ENCODE data around the gene SLC13A2.
"Not testable (repeated sequence)": the region's sequence is repeated elsewhere in the genome, so short reads cannot be mapped to it uniquely, and the experiment has no call there.

Gene SLC13A2

DNA sequence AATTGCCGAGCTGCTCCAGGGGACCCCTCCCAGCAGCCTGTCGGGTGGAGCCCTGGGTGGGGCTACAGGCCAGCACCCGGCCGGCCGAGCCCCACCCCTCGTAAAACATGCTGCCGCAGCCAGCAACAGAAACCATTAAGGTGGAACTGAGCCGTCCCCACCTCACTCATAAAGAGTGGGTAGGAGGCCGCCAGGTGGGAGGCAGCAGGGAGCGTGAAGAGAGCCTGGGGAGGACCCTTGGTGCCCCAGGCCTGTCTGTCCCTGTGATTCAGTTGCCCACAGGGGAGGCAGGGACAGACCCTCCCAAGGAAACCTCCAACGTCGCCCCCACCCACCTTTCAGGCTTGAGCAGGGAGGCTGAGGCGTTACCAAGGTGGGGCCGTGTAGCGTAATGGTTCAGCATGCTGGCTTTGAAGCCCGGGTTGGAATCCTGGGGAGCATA is 41.1 kb downstream of the SLC13A2 start:
- Histone ChIP-seq H3K9me3 (ENCODE audit: control insufficient read depth, insufficient read depth, low read length) (peaks cover 1% of the 10 kb centered on the region; the same call in 1 of the 2 replicates), H3K36me3 (ENCODE audit: control insufficient read depth, insufficient read depth, low read length) (no peaks in the 10 kb centered on the region), H3K27me3 (ENCODE audit: control insufficient read depth, insufficient read depth, low read length) (no peaks in the 10 kb centered on the region), H3K4me3 (ENCODE audit: low read length) (no peak overlapping the region), H3K4me1 (ENCODE audit: control insufficient read depth, insufficient read depth, low read length) (no peaks in the 10 kb centered on the region), H3K27ac (ENCODE audit: low read length) (no peak overlapping the region)
- no peak for DNase-seq (ENCODE audit: low read depth, low spot score)
- no CpG with 5 or more reads among the region's 16 CpGs for WGBS (ENCODE audit: insufficient coverage, insufficient read length)

DNA sequence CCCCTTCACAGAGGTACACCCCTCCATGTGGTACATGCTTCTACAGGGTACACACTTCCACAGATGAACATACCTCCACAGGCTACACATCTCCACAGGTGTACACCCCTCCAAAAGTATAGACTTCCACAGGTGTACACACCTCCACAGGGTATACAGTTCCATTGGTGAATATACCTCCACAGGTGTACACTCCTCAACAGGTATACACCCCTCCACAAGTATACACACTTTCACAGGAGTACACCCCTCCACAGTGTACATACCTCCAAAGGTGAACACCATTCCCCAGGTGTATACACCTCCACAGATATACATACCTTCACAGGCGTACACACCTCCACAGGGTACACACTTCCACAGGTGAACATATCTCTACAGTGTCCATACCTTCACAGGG is 42.1 kb downstream of the SLC13A2 start:
- no peaks in the 10 kb centered on the region for H3K36me3 ChIP-seq (ENCODE audit: control insufficient read depth, insufficient read depth, low read length)

DNA sequence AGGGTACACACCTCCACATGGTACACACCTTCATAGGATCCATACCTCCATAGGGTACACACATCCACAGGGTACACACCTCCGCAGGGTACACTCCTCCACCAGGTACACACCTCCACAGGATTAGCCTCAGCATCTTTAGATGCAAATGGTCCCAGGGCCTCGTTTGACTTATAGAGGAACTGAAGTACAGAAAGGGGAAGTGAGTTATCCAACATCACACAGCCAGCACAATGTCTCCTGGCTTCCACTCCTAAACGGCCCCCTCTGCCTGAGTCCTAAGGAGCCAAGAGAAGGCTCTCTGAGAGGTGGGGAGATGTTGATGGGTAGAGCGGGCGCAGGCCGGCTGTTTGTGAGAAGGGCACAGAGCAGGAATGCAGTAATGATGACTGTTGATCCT is 44.7 kb downstream of the SLC13A2 start:
- Histone ChIP-seq H3K36me3 (ENCODE audit: control insufficient read depth, insufficient read depth, low read length) (no peaks in the 10 kb centered on the region; the same call in 1 of the 2 replicates), H3K27ac (ENCODE audit: low read length) (no peak overlapping the region), H3K4me1 (ENCODE audit: control insufficient read depth, insufficient read depth, low read length) (0 out of 2 replicates have a peak, but pooled peaks cover 1% of the 10 kb centered on the region), H3K9me3 (ENCODE audit: control insufficient read depth, insufficient read depth, low read length) (peaks cover 1% of the 10 kb centered on the region; the same call in 1 of the 2 replicates), H3K4me3 (ENCODE audit: low read length) (no peak overlapping the region), H3K27me3 (ENCODE audit: control insufficient read depth, insufficient read depth, low read length) (no peaks in the 10 kb centered on the region)
- no peak for DNase-seq (ENCODE audit: low read depth, low spot score)
- no CpG with 5 or more reads among the region's 6 CpGs for WGBS (ENCODE audit: insufficient coverage, insufficient read length)

More for the DNA sequence above, 42.1 kb downstream of the SLC13A2 start:
- WGBS (ENCODE audit: insufficient coverage, insufficient read length) = no CpG with 5 or more reads among the region's 1 CpG
- Histone ChIP-seq H3K4me1 (ENCODE audit: control insufficient read depth, insufficient read depth, low read length) (no peaks in the 10 kb centered on the region), H3K27me3 (ENCODE audit: control insufficient read depth, insufficient read depth, low read length) (no peaks in the 10 kb centered on the region), H3K9me3 (ENCODE audit: control insufficient read depth, insufficient read depth, low read length) (peaks cover 1% of the 10 kb centered on the region; the same call in 1 of the 2 replicates), H3K27ac (ENCODE audit: low read length) (no peak overlapping the region), H3K4me3 (ENCODE audit: low read length) (no peak overlapping the region)
- DNase-seq (ENCODE audit: low read depth, low spot score) = no peak

DNA sequence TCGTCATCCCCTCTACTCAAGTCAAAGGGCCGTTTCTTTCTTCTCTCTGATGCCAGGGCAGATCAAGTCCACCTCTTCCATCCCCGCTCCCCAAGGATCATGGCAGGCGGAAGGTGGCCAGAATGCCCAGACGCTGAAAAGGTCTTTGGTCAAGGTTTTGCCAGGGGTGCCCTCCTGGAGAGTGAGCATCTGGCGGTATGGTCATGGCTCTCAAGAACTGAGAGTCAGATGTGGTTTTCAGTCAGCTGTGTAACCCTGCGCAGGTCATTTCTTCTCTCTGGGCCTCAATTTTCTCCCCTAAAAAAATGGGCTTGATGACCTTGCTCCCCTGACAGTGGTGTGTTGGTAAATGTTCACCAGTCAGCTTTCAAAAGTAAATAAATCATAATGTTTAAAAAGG is 45.1 kb downstream of the SLC13A2 start:
- DNase-seq (ENCODE audit: low read depth, low spot score) = no peak
- no peak overlapping the region for H3K4me3 ChIP-seq (ENCODE audit: low read length)
- WGBS (ENCODE audit: insufficient coverage, insufficient read length) = no CpG with 5 or more reads among the region's 7 CpGs
- H3K36me3 ChIP-seq (ENCODE audit: control insufficient read depth, insufficient read depth, low read length) = no peaks in the 10 kb centered on the region; the same call in 1 of the 2 replicates
- peaks cover 1% of the 10 kb centered on the region; the same call in 1 of the 2 replicates for H3K9me3 ChIP-seq (ENCODE audit: control insufficient read depth, insufficient read depth, low read length)
- 0 out of 2 replicates have a peak, but pooled peaks cover 1% of the 10 kb centered on the region for H3K4me1 ChIP-seq (ENCODE audit: control insufficient read depth, insufficient read depth, low read length)
- no peak overlapping the region for H3K27ac ChIP-seq (ENCODE audit: low read length)
- no peaks in the 10 kb centered on the region for H3K27me3 ChIP-seq (ENCODE audit: control insufficient read depth, insufficient read depth, low read length)

DNA sequence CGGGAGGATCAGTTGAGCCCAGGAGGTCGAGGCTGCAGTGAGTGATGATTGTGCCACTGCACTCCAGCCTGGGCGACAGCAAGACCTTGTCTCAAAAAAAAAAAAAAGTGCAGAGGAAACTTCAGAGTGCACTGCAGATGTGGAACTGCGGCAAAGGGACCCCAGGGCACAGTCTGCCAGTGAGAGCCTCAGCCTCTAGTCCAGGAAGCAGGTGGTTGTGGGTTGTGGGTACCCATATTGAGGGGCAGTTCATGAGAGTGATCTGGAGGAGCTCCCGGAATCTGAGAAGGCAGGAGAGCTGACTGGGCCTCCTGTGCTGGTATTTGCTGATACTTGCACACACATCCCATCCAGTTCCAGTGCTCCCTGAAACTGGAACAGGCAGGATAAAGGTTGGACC is 45.8 kb downstream of the SLC13A2 start:
- no peaks in the 10 kb centered on the region; the same call in 1 of the 2 replicates for H3K36me3 ChIP-seq (ENCODE audit: control insufficient read depth, insufficient read depth, low read length)
- no peaks in the 10 kb centered on the region for H3K27me3 ChIP-seq (ENCODE audit: control insufficient read depth, insufficient read depth, low read length)
- no CpG with 5 or more reads among the region's 5 CpGs for WGBS (ENCODE audit: insufficient coverage, insufficient read length)

DNA sequence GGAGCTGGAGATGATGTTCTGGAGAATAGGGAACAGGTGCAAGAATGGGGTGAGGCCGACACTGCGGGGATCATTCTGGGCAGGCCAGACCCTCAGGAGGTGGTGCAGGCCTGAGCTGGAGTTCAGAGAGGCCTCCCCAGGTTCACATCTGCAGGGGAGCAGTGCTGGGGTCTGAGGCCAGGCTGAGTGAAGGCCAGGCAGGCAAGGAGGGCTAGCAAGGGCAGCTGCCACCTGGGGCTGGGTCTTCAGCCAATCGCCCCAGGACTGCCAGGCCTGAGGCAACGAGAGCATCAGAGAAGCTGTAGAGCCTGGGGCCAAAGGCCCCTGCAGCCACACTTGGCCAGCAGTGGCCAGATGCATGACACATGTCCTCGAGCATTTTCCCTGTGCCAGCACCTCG is 47.2 kb downstream of the SLC13A2 start:
- H3K4me1 ChIP-seq (ENCODE audit: control insufficient read depth, insufficient read depth, low read length) = 0 out of 2 replicates have a peak, but pooled peaks cover 1% of the 10 kb centered on the region
- peaks cover under 1% of the 10 kb centered on the region; the same call in 1 of the 2 replicates for H3K9me3 ChIP-seq (ENCODE audit: control insufficient read depth, insufficient read depth, low read length)
- DNase-seq (ENCODE audit: low read depth, low spot score) = no peak
- H3K4me3 ChIP-seq (ENCODE audit: low read length) = no peak overlapping the region
- no CpG with 5 or more reads among the region's 6 CpGs for WGBS (ENCODE audit: insufficient coverage, insufficient read length)
- H3K27me3 ChIP-seq (ENCODE audit: control insufficient read depth, insufficient read depth, low read length) = no peaks in the 10 kb centered on the region
- H3K27ac ChIP-seq (ENCODE audit: low read length) = no peak overlapping the region
- no peaks in the 10 kb centered on the region; the same call in 1 of the 2 replicates for H3K36me3 ChIP-seq (ENCODE audit: control insufficient read depth, insufficient read depth, low read length)

More for the DNA sequence above, 45.8 kb downstream of the SLC13A2 start:
- Histone ChIP-seq H3K27ac (ENCODE audit: low read length) (no peak overlapping the region), H3K4me1 (ENCODE audit: control insufficient read depth, insufficient read depth, low read length) (0 out of 2 replicates have a peak, but pooled peaks cover 1% of the 10 kb centered on the region), H3K4me3 (ENCODE audit: low read length) (no peak overlapping the region), H3K9me3 (ENCODE audit: control insufficient read depth, insufficient read depth, low read length) (peaks cover 1% of the 10 kb centered on the region; the same call in 1 of the 2 replicates)
- no peak for DNase-seq (ENCODE audit: low read depth, low spot score)

DNA sequence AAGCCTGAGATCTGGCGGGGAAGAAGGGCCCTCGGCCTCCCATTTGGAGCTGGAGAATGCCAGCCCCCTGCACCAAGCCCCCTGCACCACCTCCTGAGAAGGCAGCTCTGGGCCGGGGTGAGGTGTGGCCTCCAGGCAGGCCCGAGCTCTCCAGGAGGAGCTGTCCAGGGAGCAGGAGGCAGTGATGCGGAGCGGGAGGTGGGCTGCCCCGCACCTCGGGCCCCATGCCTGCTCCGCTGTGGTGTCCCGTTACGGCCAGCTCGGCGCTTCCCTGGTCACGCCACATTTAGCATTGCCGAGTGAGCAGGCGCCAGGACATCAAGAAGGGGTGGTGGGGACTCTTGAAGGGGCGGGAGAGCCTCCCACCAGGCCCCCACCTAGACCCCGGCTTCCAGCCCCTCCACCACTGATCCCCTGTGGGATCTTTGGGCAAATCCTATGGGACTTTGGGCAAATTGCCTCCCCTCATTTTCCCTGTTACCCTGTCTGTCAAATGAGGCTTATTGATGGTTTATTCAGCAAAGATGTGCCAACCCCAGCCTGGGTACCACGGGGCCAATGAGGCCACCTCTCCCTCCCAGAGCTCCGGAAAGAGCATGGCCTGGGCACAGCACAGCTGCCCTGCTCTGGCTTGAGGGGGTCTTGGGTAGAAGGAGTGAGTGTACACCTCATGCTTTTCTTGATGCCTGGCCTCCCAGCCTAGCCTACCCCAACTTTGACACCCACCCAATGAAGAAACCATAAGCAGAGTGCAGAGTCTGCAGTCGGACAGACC is 48.1 kb downstream of the SLC13A2 start:
- H3K27ac ChIP-seq (ENCODE audit: low read length) = no peak overlapping the region
- DNase-seq (ENCODE audit: low read depth, low spot score) = no peak
- H3K4me1 ChIP-seq (ENCODE audit: control insufficient read depth, insufficient read depth, low read length) = 0 out of 2 replicates have a peak, but pooled peaks cover 1% of the 10 kb centered on the region
- no peaks in the 10 kb centered on the region for H3K9me3 ChIP-seq (ENCODE audit: control insufficient read depth, insufficient read depth, low read length)
- H3K4me3 ChIP-seq (ENCODE audit: low read length) = no peak overlapping the region
- H3K36me3 ChIP-seq (ENCODE audit: control insufficient read depth, insufficient read depth, low read length) = no peaks in the 10 kb centered on the region; the same call in 1 of the 2 replicates
- H3K27me3 ChIP-seq (ENCODE audit: control insufficient read depth, insufficient read depth, low read length) = no peaks in the 10 kb centered on the region
- WGBS (ENCODE audit: insufficient coverage, insufficient read length) = no CpG with 5 or more reads among the region's 21 CpGs

DNA sequence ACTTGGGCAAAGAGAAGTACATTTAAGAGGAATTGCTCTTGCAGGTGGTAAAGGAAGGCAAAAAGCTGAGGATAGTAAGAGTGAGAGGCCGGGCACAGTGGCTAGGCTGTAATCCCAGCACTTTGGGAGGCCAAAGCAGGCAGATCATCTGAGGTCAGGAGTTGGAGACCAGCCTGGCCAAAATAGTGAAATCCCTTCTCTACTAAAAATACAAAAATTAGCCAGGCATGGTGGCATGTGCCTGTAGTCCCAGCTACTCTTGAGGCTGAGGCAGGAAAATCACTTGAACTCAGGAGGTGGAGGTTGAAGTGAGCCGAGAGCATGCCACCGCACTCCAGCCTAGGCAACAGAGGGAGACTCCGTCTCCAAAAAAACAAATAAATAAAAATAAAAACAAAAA is 48.8 kb downstream of the SLC13A2 start:
- not testable (repeated sequence) for H3K27me3 ChIP-seq (ENCODE audit: control insufficient read depth, insufficient read depth, low read length); H3K36me3 ChIP-seq (ENCODE audit: control insufficient read depth, insufficient read depth, low read length); H3K4me1 ChIP-seq (ENCODE audit: control insufficient read depth, insufficient read depth, low read length); DNase-seq (ENCODE audit: low read depth, low spot score); H3K27ac ChIP-seq (ENCODE audit: low read length); H3K9me3 ChIP-seq (ENCODE audit: control insufficient read depth, insufficient read depth, low read length); H3K4me3 ChIP-seq (ENCODE audit: low read length)
- WGBS (ENCODE audit: insufficient coverage, insufficient read length) = no CpG with 5 or more reads among the region's 4 CpGs

DNA sequence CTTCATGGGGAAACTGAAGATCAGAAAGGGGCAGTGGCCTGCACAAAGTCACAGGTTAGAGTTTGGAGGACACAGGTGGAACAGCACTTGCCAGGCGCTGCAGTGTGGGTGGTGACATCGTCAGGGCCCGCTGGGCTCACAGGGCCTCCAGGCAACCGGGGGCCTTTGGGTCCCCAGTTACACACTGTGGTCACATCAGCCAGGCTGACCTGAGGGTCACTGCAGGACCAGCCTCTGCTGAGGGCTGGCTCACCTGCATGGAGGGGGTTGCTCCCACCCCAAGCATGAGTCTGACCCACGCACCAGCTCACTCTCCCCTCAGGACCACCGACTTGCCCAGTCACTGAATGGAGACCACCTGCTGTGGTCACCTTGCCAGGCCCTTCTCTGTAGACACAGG is 49.7 kb downstream of the SLC13A2 start:
- WGBS (ENCODE audit: insufficient coverage, insufficient read length) = no CpG with 5 or more reads among the region's 6 CpGs
- 0 out of 2 replicates have a peak, but pooled peaks cover 1% of the 10 kb centered on the region for H3K4me1 ChIP-seq (ENCODE audit: control insufficient read depth, insufficient read depth, low read length)
- H3K27me3 ChIP-seq (ENCODE audit: control insufficient read depth, insufficient read depth, low read length) = no peaks in the 10 kb centered on the region
- H3K4me3 ChIP-seq (ENCODE audit: low read length) = no peak overlapping the region
- H3K36me3 ChIP-seq (ENCODE audit: control insufficient read depth, insufficient read depth, low read length) = no peaks in the 10 kb centered on the region; the same call in 1 of the 2 replicates
- no peak overlapping the region for H3K27ac ChIP-seq (ENCODE audit: low read length)
- no peak for DNase-seq (ENCODE audit: low read depth, low spot score)
- no peaks in the 10 kb centered on the region for H3K9me3 ChIP-seq (ENCODE audit: control insufficient read depth, insufficient read depth, low read length)

DNA sequence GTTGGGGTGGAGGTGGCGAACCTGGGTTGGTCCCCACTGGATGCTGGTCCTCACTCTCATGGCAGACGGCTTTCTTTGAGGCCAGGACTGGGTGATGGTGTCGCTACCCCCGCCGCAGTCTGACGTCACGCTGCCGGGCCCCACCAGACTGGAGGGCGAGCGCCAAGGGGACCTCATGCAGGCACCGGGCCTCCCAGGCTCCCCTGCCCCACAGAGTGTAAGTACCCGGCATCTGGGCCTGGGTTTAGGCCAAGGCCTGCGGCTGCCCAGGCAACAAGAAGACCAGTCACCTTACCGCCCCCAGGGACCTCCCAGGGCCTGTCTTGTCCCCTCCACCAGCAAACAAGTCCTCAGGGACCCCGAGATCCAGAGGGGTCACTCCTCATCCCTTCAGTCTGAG is 50.4 kb downstream of the SLC13A2 start:
- Histone ChIP-seq H3K9me3 (ENCODE audit: control insufficient read depth, insufficient read depth, low read length) (no peaks in the 10 kb centered on the region), H3K36me3 (ENCODE audit: control insufficient read depth, insufficient read depth, low read length) (no peaks in the 10 kb centered on the region; the same call in 1 of the 2 replicates), H3K27ac (ENCODE audit: low read length) (no peak overlapping the region), H3K27me3 (ENCODE audit: control insufficient read depth, insufficient read depth, low read length) (no peaks in the 10 kb centered on the region), H3K4me3 (ENCODE audit: low read length) (no peak overlapping the region), H3K4me1 (ENCODE audit: control insufficient read depth, insufficient read depth, low read length) (0 out of 2 replicates have a peak, but pooled peaks cover 1% of the 10 kb centered on the region)
- no CpG with 5 or more reads among the region's 15 CpGs for WGBS (ENCODE audit: insufficient coverage, insufficient read length)
- DNase-seq (ENCODE audit: low read depth, low spot score) = no peak

All from iPS DF 6.9 (cell line).